ENCODE data around the gene HDDC2.

HDDC2 gene

DNA sequence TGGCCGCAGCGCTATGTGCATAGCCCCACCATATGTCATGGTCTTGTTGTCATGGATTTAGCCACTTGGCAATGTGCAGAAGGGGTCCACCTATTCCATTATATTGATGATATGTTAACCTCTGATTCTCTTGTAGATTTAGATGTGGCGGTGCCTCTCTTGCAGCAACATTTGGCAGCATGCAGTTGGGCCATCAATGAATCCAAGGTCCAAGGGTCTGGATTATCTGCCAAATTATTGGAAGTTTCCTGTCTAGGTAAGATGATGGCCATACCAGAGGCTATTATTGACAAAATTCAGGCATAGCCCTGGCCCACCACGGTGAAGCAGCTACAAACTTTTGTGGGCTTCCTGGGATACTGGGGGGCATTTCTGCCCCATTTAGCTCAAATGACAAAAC, 31.4 kb downstream of the HDDC2 start:
- DNase-seq (ENCODE audit: low read depth in 2 of 2), result no peak

DNA sequence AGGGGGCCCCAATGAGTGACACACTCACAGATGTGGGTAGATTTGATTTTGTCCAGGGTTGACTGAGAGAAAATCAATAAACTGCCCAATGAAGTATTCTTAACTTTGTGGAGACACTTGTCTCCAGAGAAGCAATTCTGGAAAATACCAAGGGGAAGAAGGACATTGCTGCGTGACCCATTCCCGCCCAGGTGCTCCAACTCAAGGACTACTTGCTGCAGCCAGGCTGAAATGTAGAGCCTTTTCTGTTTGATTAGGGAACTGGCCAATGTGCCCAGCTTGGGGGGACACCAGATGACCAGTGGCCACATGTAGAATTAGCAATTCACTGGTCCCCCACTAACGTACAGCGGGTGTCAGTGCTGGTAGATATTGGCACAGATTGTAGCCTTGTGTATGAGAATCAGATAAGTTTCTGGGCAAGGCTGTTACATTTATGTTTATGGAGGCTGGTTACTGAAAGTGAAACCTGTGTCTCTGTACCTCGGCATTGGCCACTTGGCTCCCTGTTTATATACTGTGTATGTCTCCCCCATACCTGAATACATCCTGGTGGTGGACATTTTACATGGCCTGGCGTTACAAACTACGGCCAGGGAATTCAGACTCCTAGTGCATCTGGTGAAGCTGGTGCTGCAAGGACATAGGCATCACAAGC, 32.3 kb downstream of the HDDC2 start:
- DNase-seq (ENCODE audit: low read depth in 2 of 2), result no peak

DNA sequence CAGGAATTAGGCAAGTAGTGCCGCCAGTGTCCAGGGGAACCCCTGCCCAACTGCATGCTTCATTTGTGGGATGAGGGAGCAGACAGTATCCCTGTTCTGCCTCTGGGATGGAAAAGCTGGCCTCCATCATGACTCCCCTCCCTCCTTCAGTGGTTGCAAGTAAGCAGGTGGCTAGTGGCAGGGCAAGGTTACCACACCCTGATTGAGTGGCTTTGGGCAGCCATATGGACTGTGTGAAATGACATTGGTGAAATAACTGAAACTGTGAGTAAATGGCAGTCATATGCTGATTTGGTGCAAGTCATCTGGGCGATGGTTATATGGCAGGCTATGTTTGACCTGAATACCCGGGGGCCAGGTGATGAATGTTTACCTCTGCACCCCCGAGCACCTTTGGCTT, 33.0 kb downstream of the HDDC2 start:
- no peak for DNase-seq (ENCODE audit: low read depth in 2 of 2)

DNA sequence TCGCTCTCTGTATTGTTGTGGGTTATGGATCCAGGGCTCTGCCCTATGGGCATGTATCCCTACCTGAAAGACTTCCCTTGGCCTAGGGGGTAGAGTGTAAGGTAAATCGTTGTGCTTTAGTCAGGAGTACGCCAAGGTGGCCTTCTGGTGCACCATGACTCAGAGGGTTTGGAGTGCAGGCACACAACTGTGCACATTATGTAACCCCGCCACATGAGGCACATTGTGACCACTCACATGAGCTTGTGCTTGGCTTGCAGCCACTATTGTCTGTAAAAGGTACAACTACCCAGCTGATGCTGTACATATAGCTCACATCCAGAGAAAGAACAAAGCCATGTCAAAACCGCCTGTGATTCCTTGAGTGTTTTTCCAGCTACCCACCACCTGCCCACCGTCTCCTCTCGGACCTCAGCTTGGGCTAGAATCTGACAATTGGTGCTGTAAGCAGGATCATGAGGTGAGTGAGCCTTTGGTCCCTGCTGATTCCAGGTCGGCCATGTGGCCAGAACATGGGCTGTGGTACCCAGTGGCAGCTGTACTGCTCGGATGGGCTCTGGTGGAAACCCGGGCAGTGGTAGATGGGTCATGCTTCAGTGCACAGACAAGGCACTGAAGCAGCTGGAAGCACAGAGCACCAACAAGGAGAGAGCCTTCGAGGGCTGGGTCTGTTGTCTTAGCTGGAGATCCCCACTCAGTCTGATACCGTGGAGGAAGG, 33.8 kb downstream of the HDDC2 start:
- DNase-seq (ENCODE audit: low read depth in 2 of 2), result no peak

DNA sequence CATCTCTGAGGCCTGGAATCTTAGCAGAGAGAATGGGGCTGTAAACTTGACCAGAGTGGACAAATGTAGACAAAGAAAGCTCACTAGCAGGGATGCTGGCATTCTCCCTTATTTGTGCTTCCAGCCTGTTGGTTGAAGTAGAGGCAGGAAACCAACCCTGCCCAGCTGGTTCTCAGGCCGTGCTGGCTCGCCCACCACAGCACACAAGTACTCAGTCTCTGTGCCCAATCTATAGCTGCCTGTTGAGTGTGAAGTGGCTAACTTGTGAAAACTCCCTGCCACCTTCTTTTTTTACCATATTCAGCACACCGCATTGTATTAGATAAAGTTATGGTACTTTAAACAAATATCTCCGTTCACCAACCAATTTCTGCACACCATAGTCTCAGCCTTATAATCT, 37.3 kb downstream of the HDDC2 start:
- no peak for DNase-seq (ENCODE audit: low read depth in 2 of 2)

DNA sequence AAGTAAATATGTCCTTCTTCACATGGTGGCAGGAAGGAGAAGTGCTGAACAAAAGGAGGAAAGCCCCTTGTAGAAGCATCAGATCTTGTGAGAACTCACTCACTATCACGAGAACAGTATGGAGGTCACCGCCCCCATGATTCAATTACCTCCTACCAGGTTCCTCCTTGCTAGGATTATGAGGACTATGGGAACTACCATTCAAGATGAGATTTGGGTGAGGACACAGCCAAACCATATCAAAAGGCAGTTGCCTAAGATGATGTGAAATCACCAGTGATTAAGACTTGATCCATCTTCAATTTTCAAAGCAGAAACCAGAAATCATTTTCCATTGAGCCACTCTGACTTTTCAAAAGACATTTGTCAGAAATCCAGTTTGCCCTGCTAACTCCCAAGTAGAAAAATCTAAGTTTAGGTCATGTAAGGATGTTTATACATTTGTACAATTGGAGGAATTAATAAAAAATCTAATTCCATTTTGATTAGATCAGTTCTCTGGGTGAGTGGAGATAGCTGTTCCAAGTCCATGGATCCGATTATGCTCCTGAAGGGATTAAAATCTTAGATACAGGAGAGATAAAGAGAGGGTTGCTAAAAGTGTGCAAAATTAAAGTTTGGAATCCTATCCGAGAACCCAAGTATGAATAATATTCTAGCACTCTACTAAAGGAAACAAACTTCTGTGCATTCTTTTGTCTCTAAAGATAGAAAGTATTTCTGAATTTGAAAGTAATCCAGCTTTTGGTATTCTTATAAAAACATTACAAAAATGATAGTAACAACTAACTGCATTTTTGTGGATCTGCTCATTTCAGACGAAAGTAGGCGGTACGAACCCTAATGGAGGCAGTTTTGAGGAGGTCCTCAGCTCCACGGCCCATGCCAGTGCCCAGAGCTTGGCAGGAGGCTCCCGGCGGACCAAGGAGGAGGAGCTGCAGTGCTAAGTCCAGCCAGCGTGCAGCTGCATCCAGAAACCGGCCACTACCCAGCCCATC, 39.5 kb downstream of the HDDC2 start:
- no peak for DNase-seq (ENCODE audit: low read depth in 2 of 2)

DNA sequence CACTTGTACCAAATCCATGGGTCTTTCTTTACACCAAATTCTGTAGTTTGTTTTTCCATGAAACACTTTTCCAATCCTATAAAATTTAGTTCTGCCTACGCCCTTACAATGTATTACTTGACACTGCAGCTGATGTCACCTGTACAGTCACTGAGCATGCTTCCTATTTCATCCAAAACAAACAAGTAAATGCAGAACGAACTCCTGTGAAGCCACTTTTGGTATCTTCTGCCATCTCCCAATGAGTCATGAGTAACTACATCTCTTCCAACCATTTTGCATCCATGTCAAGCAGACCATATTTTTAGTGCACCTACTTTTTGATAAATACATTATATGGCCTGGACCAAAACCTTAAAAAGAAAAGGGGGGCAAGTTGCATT, 42.4 kb downstream of the HDDC2 start:
- no peak for DNase-seq (ENCODE audit: low read depth in 2 of 2)

DNA sequence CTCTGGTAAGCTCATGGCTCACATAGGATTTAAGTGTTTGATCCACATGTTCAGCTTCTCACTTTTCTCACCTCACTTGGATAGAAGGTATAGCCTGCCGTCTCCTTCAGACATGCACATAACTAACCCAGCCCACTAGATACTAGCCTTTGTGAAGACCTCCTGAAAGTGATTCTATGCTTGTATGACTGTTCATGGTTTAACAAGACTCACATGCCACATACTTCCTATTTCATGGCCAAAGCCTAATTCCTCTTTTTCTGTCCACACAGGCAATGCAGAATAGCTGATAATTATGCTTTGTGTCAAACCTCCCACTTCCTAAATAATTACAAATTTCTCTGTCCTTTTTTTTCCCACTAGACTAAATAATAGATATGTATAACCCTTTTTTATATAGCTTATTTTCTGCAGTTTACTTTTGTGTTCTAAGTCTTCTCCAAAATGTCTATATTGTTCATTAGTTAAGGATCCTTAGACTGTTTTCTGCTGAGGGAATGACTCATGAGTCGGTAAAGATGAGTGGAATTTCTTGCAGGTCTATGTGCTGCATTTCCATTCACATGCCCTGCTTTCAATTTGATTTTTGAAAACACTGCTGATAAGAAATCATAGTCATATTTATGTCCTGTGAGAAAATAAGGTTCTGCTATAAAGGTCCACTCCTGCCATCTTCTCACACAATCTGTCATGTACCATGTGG, 43.0 kb downstream of the HDDC2 start:
- no peak for DNase-seq (ENCODE audit: low read depth in 2 of 2)

DNA sequence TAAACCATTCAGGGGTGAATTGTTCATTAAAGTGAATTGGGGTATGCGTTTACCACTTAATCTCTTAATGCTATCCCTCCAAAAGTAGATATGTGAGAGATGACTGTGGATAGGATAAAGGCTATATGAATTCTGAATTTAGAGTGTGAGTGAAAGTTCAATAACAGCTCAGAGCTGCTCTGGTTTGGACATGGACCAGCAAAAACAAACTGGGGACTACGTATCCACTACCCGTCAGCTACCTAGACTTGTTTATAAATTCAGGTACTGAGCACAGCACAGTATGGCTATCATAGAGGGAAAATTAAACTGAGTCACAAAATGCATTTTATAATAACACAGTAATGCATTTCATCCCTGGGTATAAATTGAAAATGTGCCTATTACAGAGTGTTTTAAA, 44.4 kb downstream of the HDDC2 start:
- DNase-seq (ENCODE audit: low read depth in 2 of 2), result no peak

DNA sequence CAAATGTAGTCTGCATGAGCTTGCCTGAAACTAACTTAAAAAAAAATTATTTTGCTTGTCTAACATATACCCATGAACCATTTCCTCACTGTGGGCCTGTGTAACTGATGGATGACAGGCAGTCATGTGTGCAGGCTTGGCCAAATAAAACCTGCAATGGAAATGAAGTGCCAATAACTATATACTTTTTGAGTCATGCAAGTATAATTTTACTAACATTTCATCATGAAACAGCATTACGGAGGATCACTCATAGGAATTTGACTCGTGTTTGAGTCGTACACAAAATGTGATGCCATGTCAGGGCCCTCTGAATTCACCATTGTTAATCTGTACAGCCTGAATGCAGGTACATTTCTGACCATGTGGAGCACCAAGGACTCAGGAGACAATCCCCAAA, 46.6 kb downstream of the HDDC2 start:
- no peak for DNase-seq (ENCODE audit: low read depth in 2 of 2)

DNA sequence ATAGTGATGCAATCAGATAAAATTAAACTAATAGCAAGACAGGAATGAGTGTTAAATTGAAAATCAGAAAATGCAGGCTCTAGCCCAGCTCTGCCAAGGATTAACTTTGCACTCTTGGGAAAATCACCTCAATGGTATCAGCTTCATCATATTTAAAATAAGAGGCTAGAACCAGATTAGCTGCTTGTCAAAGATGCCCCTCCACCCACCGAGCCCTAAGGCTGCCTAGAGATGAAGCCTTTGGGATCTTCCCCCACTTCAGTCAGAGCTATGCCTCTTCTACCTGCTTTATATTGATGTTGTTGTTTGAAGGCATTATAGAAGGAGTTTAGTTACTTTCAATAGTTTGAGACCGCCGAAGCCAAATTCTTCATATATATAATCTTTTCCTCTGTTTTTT, 47.4 kb downstream of the HDDC2 start:
- no peak for DNase-seq (ENCODE audit: low read depth in 2 of 2)

DNA sequence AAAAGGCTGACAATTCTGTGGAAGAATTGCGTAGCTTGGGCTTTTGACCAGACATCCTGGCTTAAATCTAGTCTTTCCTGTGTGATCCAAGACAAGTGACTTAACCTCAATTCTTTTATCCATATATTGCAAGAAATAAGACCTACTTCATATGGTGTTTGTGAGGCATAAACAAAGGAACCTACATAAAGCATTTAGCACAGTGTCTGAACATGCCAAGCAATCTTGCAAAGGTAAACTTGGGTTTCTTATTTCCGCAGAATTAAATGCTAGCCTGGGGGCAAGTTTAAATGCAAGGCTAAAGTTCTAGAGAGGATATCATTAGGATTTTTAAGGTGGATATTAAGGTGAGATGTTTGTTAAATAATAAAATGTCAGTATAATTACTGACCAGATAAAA, 47.9 kb downstream of the HDDC2 start:
- DNase-seq (ENCODE audit: low read depth in 2 of 2), result no peak

DNA sequence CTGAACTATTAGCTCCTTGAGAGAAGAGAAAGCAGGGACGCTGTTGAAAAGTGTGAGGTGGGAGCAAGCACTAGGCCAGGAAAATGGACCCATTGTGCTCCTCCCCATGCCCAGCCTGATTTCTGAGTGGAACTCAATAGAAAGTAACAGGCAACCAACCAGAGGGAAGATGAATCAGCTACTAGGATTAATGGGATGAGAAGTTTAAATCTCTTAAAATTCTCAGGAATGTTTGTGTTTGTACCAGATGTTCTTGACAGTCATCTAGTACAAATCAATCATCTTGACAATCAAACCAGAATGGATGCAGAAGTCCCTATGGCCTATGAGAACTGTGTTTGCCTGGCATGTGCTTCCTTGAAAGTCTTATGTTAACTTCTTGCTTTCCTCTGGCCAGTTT, 48.9 kb downstream of the HDDC2 start:
- DNase-seq (ENCODE audit: low read depth in 2 of 2), result no peak

DNA sequence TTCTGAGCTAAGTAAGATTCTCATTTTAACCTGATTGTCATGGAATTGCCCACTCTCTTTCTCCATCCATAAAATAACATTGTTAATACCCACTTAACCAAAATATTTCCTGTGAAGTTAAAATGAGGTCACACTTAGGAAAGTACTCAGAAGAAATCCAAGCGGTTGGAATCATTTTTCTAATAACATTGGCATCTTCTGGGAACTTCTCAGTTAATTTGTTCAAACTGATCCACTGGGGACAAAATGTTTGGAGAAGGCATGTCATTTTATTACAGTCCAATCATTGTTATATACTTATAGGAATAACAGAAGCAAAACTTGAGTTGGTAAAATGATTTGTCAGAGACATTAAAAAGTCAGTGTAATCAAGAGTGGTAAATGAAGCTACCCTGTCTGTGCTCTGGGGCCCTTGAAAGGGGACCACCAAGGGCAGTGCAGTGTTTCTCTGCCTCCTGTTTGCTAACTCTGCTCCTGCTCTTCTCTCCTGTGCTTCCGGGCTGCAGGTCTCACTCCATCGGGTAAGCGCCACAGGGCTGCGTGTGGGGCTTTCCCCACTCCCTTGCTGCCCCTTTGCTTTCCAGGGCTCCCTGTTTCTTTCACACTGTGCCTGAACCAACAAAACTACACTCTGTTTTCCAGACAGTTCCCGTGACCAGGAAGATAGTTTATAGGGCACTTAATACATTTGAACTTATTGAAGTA, 50.1 kb downstream of the HDDC2 start:
- no peak for DNase-seq (ENCODE audit: low read depth in 2 of 2)

DNA sequence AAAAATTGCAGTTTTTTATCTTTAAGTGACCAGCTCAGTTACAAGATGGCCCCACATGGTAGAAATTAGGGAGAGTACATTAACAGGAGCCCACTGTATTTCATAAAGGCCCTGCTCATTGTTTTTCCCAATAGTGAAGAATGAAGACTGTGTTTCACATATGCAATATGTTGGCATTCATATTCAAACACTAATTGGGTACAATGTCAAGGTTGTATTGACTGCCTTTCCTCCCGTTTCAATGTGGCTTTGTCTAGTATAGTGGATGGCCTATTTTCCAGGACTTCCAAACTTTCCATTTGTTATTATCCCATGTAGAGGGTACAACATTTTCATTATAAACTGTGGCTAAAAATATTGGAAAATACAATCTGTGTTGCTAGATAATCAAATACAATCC, 51.3 kb downstream of the HDDC2 start:
- DNase-seq (ENCODE audit: low read depth in 2 of 2), result no peak

DNA sequence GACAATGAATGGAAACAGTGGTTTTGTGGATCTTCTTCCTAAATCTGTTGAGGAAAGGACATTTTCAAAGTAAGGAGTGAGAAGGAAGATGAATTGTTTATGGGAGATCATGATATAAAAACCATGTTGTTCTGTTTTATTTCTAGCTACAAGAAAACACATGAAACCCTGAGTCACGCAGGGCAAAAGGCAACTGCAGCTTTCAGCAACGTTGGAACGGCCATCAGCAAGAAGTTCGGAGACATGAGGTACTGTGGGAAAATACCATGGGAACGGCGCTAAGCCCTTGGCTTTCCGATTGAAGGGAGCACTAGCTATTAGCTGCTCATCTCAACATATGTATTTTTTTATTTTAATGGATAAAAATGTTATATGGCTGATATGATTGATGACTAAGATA, 53.6 kb downstream of the HDDC2 start:
- no peak for DNase-seq (ENCODE audit: low read depth in 2 of 2)

DNA sequence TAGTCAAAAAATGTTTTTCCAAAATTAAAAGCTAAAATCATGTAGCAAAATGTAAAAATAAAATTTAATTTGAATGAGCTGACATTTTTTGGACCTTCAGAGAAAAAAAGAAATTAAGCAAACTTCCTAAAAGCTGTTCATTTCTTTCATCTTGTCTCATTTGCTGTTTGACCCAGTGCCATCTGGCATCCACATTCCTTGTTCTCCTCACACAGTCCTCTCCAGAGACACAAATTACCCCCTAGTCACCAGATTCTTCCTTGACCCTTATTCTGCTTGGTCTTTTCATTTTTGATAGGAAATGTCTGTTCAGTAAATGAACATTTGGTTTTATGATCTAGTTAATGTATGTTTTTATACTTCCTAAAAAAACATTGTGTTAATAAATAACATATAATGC, 55.2 kb downstream of the HDDC2 start:
- no peak for DNase-seq (ENCODE audit: low read depth in 2 of 2)

DNA sequence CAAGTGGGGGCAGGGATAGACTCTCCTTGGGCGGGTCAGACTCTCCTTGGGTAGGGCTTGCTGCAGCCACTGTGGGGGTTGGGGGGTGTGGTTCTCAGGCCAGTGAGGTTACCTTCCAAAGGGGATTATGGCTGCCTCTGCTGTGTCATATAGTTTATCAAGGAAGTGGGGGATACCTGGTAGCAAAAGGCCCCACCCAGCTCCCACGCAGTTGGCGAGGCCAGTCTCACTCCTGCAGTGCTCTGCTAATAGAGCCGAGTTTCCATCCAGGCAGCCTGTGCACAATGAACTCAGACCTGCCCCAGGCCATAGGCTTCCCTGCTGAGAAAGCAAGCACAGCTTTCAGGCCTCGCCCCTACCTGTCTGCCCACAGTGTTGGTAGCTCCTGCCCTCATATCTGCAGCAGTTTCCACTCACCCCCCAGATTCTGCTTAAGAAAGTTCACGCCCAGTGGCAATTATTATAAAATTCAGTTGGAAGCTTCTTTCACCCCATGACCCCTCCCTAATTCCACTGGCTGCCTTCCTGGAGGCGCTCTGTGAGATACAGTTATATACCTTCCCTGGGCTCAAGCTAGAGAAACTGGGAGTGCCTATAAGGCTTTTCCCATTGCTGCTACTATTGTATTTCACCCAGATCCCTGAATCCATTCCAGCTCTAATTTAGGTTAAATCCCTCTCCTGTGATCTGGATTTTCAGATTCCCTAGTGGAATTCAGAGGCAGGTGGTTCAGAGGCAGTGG, 56.1 kb downstream of the HDDC2 start:
- no peak for DNase-seq (ENCODE audit: low read depth in 2 of 2)

DNA sequence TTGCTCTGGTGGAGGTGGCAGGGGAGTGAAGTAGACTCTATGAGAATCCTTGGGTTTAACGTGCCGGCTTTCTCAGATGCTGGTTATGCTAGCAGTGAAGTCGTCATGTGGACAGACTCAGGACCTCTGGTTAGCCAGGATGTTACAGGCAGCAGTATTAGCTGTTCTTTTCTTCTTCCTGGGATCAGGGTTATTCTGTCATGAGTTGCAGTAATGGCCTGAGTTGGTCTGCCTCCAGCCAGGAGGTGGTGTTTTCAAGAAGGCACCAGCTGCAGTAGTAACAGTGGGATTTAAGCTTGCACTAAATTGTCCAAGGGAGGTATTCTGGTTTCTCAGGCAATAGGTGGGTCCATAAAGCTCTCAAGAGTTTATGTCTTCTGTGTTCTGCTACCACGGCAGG, 56.7 kb downstream of the HDDC2 start:
- DNase-seq (ENCODE audit: low read depth in 2 of 2), result no peak

DNA sequence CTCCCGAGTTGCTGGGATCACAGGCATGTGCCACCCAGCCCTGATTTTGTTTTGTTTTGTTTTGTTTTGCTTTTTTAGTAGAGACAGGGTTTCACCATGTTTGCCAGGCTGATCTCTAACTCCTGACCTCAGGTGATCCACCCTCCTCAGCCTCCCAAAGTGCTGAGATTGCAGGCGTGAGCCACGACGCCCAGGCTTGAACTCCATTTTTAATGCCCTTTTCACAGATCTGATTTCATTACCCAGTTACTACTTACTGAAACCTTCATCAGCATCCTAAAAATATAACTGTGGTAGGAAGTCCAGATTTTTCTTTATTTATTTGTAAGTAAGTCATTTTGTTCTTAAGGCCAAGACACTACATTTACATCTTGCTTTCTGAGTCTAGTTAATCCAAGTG, 64.0 kb downstream of the HDDC2 start:
- DNase-seq (ENCODE audit: low read depth in 2 of 2), result no peak
